Gastrocnemius medialis (tissue), 4 donors: ENCODE data around the gene CCDC30. TPM values are rescaled to one million over a fixed set of nuclear protein-coding genes. Genes with fewer than 3 reads are reported as not detected.

Source experiments
- ATAC-seq, 2 donors: fragments of 150-250 bp; one replicate each; pipeline ENCODE4 v1.9.1; 2016
- DNase-seq, 2 donors: peaks; one replicate each; pipeline ENCODE4 v3.0.0-alpha.2; 2019
- H3K27ac ChIP-seq, 4 donors: fragments of 200-600 bp; sonication (generic); 1 replicate in 1 of 4; 2 replicates in 3 of 4; pipeline ENCODE4 v1.5.1; 2016 to 2018; ENCODE audit warnings: mild to moderate bottlenecking in 2 of 4, moderate library complexity in 1 of 4
- H3K27me3 ChIP-seq, 3 donors: fragments of 200-600 bp; sonication (generic) in 2 of 3; 1 replicate in 1 of 3; 2 replicates in 2 of 3; pipeline versions ENCODE4 v1.5.1 to v1.6.0; 2016 to 2019; ENCODE audit warnings: mild to moderate bottlenecking in 1 of 3, moderate library complexity in 1 of 3
- H3K36me3 ChIP-seq, 2 donors: fragments of 200-600 bp; sonication (generic) in 1 of 2; one replicate each; pipeline ENCODE4 v1.5.1; 2017 to 2018
- H3K4me1 ChIP-seq, 2 donors: fragments of 200-600 bp; sonication (generic) in 1 of 2; one replicate each; pipeline ENCODE4 v1.5.1; 2016 to 2017; ENCODE audit warnings: mild to moderate bottlenecking in 2 of 2
- H3K4me3 ChIP-seq, 4 donors: fragments of 200-600 bp; sonication (generic) in 3 of 4; 1 replicate in 1 of 4; 2 replicates in 3 of 4; pipeline ENCODE4 v1.5.1; 2016 to 2019; ENCODE audit warnings: mild to moderate bottlenecking in 2 of 4
- H3K9me3 ChIP-seq, 3 donors: fragments of 200-600 bp; sonication (generic) in 2 of 3; 1 replicate in 1 of 3; 2 replicates in 2 of 3; pipeline ENCODE4 v1.5.1; 2016 to 2019
- CTCF ChIP-seq, 5 experiments: fragments of 450-650 bp in 3 of 5; fragments of 200-600 bp in 2 of 5; sonication (generic) in 2 of 5; IDR thresholded peaks in 4 of 5; conservative IDR thresholded peaks in 1 of 5; 1 replicate in 4 of 5; 2 replicates in 1 of 5; pipeline ENCODE4 v1.5.1; 2016 to 2019; ENCODE audit warnings: antibody characterized with exemption in 5 of 5, mild to moderate bottlenecking in 3 of 5, moderate library complexity in 3 of 5
- POLR2A ChIP-seq, 2 donors: fragments of 450-650 bp; IDR thresholded peaks; one replicate each; pipeline ENCODE4 v1.6.1; 2017; ENCODE audit warnings: antibody characterized with exemption in 2 of 2, mild to moderate bottlenecking in 2 of 2, moderate library complexity in 2 of 2
- in situ Hi-C, 4 donors: fragments of 200-750 bp; cut with MboI; loops; one replicate each; pipeline versions ENCODE4 v1.15.0 to v1.8.0; 2017; ENCODE audit warnings: low sequenced_read_pairs in 4 of 4
- intact Hi-C: fragments of 100-400 bp; cut with DNase I; formaldehyde crosslinking; loops from one replicate; pipeline ENCODE4 v1.15.1; 2023; ENCODE audit warnings: low total_unique reads
- total RNA-seq, 4 donors: library from RNA; depleted of rRNA; stranded (reverse); fragments of >200 nt; gene quantifications; one replicate each; pipeline versions ENCODE4 v1.1.0 to v1.2.3, GENCODE V29; 2016

CCDC30 gene
- total RNA-seq, 4 donors from 2014 or later: 0.24 to 2.9 (median 0.74) TPM

- TF ChIP-seq POLR2A (IDR thresholded peaks at IDR 0.05): no peak
- no peak for TF ChIP-seq CTCF (IDR thresholded peaks at IDR 0.05 in 4 of 5, conservative IDR thresholded peaks at IDR 0.05 in 1 of 5)
- ATAC-seq: no peak
- Histone ChIP-seq H3K27me3 (no peaks in the 10 kb centered on the region), H3K36me3 (no peaks in the 10 kb centered on the region), H3K9me3 (no peaks in the 10 kb centered on the region), H3K27ac (no peak overlapping the region), H3K4me1 (no peaks in the 10 kb centered on the region), H3K4me3 (no peak overlapping the region)
- no peak for DNase-seq
- in situ Hi-C loops (loop anchor here in 1 of 4 donors (25.0 kb wide), 1 partner anchor 337 kb away; the partner anchor contains the start of gene FOXJ3), intact Hi-C loops (no loop called here)
Observed at GRCh38 chr1:42674214-42674613, 211.1 kb downstream of the CCDC30 start.

GRCh38 chr1:42674682-42675081 lies 211.6 kb downstream of the CCDC30 start:
- TF ChIP-seq POLR2A (IDR thresholded peaks at IDR 0.05): no peak
- TF ChIP-seq CTCF (IDR thresholded peaks at IDR 0.05 in 4 of 5, conservative IDR thresholded peaks at IDR 0.05 in 1 of 5): no peak
- H3K9me3 ChIP-seq: no peaks in the 10 kb centered on the region
- in situ Hi-C loops (loop anchor here in 1 of 4 donors (25.0 kb wide), 1 partner anchor 337 kb away; the partner anchor contains the start of gene FOXJ3), intact Hi-C loops (no loop called here)
- no peaks in the 10 kb centered on the region for H3K27me3 ChIP-seq
- no peak overlapping the region for H3K27ac ChIP-seq
- H3K36me3 ChIP-seq: no peaks in the 10 kb centered on the region
- DNase-seq (no peak), ATAC-seq (no peak)
- no peaks in the 10 kb centered on the region for H3K4me1 ChIP-seq
- no peak overlapping the region for H3K4me3 ChIP-seq

- no peak for ATAC-seq
- no peaks in the 10 kb centered on the region for H3K9me3 ChIP-seq
- H3K27me3 ChIP-seq: no peaks in the 10 kb centered on the region
- intact Hi-C loops: no loop called here
- H3K4me3 ChIP-seq: no peak overlapping the region
- H3K4me1 ChIP-seq: peaks cover 0 to 3% of the 10 kb centered on the region in 2 donors
- H3K27ac ChIP-seq: no peak overlapping the region
- no peak for DNase-seq
- in situ Hi-C loops: no loop called here
- TF ChIP-seq CTCF (IDR thresholded peaks at IDR 0.05 in 4 of 5, conservative IDR thresholded peaks at IDR 0.05 in 1 of 5) (no peak), POLR2A (IDR thresholded peaks at IDR 0.05) (no peak)
- H3K36me3 ChIP-seq: no peaks in the 10 kb centered on the region
Observed at GRCh38 chr1:42675467-42675866, 212.4 kb downstream of the CCDC30 start.

- peaks cover 5 to 8% of the 10 kb centered on the region in 2 donors for H3K4me1 ChIP-seq
- intact Hi-C loops (no loop called here), in situ Hi-C loops (no loop called here)
- no peak overlapping the region for H3K4me3 ChIP-seq
- no peak overlapping the region for H3K27ac ChIP-seq
- DNase-seq (no peak), ATAC-seq (no peak)
- no peaks in the 10 kb centered on the region for H3K9me3 ChIP-seq
- no peaks in the 10 kb centered on the region for H3K36me3 ChIP-seq
- no peaks in the 10 kb centered on the region for H3K27me3 ChIP-seq
- TF ChIP-seq CTCF (IDR thresholded peaks at IDR 0.05 in 4 of 5, conservative IDR thresholded peaks at IDR 0.05 in 1 of 5): no peak
- no peak for TF ChIP-seq POLR2A (IDR thresholded peaks at IDR 0.05)
Observed at GRCh38 chr1:42676534-42677087, 213.5 kb downstream of the CCDC30 start.
